HG03025 (cell line): ENCODE results near the gene TMEM232.

Source experiments
- ATAC-seq: cut with Tn5 transposase; IDR thresholded peaks from one replicate; pipeline ENCODE4 v1.9.1; 2021; ENCODE audit warnings: mild to moderate bottlenecking, moderate library complexity; ENCODE audit not compliant: unreplicated experiment, low FRiP score

TMEM232 gene

DNA sequence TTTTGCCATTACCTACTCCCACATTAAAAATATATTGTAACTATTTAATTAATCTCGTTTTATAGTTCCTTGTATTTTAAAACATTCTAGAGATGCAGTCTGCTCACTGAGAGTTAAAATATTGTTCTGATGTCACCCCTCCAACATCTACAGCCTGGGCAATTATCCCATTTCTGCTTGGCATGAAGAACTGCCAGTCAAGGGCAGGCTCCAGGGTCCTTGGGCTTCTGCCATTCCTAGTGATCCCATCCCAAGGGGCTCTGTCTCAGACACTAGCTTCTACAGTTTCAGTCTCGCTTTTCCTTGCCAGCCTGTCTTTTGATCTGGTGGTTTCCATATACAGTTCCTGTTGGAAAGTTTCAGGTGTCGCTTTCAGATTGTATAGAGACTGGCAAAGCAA is 287.2 kb downstream of the TMEM232 start:
- ATAC-seq: no peak

DNA sequence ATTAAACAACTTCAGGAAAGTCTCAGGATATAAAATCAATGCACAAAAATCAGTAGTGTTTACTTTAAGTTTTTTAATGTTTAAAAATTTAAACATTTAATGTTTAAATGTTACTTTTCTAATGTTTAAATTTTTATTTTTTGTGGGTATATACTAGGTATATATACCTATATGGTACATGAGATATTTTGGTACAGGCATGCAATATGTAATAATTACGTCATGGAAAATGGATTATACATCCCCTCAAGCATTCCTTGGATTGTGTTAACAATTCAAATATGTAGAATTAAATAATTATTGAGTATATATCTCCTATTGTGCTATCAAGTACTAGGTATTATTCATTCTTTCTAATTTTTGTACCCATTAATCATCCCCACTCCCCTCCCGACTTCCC is 291.3 kb downstream of the TMEM232 start:
- no peak for ATAC-seq

DNA sequence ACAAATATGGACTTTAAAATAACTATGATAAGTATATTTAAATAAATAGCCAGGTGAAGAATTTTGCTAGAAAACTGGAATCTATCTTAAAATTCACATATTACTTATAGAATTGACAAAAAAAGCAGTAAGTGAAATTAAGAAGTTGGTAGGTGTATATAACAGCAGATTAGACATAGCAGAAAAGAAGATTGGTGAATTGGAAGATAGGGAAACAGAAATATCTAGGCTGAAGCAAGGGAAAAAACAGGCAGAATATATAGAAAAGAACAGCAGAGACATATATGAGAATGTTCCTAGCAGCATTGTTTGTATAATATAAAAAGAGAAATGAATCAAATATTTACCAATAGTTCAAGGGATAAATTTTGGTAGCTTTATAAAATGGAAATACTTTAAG is 294.9 kb downstream of the TMEM232 start:
- no peak for ATAC-seq

DNA sequence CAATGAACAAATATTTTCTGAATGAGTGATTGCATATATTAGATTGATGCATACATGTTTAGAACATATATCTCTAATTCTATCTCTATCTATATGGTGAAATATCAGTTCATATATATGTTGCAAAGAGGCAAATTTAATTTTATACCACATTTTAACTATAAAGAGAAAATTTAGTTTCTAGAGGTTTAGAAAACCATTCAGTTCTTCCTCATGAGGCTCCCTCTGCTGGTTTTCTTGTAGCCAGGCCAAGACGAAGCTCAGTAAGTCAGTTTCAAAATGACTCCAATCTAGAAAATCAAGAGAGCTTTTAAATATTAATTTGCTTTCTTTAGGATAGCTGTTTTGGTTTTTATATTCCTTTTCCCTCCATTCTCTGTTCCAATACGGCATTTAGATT is 312.1 kb downstream of the TMEM232 start:
- ATAC-seq: no peak

DNA sequence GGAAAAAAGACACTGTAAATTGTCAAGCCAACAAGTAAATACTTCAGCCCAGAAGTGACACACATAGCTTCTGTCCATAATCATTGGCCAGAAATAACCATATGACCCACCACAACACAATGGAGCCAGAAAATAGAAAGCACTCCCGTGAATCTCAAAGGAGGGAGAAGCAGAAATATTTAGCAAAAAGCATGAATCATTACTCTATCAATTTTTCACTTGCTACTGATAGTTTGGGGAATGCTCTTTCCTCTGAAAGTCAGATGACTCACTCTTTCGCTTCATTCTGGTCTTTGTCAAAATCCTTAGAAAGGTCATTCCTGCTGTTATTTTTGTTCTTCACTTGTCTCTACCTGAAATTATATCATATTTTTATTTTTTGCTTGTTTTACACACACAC is 312.6 kb downstream of the TMEM232 start:
- no peak for ATAC-seq

DNA sequence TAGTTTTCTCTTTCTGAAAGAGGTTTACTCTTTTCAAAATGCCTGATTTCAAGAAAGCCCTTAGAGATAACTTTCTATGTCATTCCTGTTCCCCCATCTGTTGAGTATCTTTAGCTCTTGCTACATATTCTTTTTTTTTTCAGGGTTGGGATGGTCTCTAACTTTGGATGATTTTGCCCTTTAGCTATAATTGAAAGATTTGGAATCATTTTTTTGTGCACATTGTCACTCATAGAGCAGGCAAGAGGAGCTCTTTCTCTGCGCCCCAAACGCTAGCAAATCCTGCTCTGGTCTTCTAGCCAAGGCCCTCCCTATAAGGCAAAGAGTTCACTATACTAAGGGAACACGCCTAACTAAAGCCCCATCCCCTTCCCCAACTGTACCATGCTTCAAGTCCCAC is 316.9 kb downstream of the TMEM232 start:
- ATAC-seq: no peak

DNA sequence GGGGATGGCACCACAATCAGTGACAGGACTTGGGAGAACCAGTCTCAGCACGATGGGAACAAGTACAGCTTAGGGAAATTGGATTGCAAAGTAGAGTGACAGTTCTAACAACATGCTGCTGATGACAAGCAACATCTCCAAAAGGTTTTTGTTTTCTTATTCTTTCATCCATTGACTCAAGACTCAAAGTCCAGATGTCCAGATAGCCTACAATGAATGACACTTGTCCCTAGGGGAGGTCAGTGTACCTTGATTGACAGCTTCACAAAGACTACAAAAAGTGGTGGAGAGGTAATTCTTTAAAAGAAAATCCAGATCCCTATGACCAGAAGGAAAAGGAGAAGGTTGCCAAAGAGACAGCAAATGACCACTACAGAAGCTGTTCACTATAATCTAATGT is 323.9 kb downstream of the TMEM232 start:
- ATAC-seq: no peak

DNA sequence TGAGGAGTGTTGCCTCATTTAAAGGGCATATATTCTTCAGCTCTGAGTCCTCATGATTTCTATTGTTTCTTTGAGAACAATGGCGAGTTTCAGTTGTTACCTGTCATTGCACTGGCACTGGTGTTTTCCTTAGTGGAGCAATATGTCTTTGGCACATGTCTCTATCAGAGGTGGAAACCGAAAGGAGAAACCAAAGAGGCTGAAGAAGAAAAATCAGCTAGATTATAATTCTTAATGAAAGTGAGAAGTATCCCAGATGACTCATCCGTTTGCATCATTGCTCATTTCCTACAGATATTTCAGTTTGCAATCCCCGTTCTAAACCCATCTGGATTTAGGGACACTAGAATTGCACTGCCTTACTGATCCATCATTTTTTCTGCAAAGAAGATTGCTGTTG is 324.6 kb downstream of the TMEM232 start:
- ATAC-seq: no peak

DNA sequence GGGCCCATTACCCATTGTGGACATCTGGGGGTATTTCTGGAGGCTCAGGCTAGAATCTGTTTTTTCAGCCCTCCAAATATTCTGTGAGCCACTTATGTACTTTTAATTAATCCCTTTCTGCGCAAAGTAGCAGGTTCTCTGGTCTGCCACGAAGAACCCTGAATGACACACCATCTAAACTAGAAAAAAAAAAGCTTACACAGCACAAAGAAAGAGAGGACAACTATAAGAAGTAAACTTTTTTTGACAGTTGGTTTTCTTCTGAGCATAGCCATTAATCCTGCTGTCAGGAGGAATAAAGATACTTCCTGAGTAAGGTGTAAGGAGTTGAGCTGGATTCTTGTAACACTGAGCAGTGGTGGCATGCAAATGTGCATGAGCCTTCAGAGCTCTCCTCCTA is 327.5 kb downstream of the TMEM232 start:
- ATAC-seq: no peak

DNA sequence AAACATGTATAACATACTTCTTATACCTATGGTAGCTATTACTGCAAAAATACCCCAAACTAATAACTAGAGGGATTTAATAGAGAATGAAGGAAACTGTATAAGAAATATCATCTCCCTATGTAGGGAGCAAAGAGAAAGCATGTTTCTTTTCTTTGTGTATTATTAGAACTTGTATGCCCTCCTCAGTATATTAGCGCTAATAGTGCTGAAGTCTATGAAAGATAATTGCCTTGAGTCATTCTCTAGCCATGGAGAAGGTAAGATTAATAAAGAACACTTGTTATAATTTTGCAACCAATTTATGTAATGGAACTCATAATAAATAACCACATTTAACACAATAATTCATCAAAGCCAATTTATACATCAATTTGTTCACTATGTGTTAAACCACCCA is 329.2 kb downstream of the TMEM232 start:
- no peak for ATAC-seq

DNA sequence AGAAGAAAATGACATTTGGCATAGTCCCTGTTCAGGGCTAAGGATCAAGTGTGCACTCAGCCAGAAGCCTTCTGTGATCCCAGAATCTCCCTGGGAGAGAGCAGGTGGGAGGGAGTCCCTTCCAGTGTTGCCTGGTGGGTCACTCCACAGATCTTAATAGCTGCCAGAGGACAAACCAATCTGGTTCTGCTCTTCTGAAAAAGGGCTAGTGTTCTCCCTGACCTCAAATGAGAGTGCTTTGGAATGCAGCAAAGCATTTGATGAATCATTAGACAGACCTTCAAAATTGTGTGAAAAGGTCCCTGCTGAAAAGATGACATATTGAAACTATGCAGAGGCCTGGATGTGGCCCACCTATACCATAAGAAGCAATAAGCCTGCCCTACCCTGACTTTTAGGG is 339.7 kb downstream of the TMEM232 start:
- ATAC-seq: no peak

DNA sequence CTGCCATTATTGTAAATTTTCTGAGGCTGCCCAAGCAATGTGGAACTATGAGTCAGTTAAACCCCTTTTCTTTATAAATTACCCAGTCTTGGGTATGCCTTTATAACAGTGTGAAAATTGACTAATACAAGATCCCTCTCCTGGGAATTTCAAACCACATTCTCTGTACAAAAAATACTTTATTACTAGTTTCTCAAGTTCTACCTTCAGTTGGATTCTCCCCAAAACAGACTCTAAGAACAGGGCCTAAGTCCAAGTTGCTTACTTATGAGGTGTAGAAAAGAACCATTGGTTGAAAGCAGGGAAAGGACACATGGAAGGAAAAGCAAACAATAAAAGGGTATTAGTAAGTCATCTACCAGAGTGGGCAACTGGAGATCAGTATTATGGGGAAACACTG is 343.2 kb downstream of the TMEM232 start:
- ATAC-seq: no peak

DNA sequence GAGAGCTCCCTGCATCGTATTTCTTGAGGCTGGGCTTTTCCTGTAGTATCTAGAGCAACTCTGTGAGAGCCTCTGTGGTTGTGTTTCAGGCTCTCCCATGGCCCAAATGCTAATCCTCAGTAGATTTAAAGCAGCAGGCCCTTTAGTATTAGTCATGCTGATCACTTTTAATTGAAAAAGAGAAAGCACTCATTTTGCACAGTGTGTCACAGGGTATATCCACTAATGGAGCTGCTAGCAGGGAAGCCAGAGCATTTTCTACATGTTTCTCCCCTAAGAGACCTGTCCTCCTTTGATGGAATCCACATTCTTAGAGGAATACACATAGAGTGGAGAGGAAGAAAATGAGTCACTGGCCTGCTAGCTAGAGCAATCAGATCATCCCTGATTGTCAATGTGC is 348.5 kb downstream of the TMEM232 start:
- no peak for ATAC-seq

DNA sequence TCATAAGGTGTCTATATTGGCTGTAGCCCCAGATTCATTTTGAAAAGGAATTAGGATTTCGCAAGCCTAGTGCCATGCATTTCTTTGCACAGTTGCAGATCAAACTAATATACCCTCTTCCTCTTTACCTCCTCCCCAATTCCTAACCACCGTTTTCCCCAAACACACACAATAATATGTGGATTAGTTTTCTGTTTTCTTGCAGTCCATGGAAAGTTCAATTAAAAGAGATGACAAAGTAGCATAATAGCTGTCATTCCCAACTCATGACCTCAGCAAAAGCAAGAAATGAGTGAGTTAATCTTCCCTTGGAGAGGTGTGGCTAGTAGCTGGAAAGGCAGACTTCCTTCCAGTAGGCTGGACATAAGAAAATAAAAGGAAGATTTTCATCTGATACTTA is 349.1 kb downstream of the TMEM232 start:
- ATAC-seq: no peak

DNA sequence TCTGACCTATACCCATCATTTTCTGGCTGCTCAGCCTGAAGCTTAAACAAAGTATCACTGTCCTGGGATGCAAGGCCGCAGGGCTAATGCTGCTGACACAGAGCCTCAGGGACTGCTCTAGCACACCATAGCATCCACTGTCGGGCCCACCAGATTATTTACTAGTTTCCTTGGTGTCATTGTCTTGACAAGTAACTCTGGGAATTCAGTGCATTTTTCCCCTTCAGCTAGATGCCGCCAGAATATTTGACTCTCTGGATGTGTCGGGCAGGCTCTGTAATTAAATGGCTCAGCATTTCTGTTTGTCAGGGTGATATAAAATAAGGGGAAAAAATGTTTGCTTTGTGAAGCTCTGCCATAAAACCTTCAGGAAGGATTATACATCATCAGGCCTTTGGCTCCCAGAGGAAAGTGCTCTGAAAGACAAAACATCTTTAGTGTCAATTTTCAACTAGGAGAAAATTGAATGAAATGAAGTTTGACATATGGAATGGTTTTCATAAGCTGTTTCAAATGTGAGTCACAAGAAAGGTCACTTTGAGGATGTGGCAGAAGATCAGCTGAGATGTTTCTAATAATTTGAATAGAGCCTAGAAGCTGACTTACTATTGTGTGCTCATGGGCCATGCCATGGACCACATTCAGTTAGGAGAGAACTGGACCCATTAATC is 350.1 kb downstream of the TMEM232 start:
- no peak for ATAC-seq

DNA sequence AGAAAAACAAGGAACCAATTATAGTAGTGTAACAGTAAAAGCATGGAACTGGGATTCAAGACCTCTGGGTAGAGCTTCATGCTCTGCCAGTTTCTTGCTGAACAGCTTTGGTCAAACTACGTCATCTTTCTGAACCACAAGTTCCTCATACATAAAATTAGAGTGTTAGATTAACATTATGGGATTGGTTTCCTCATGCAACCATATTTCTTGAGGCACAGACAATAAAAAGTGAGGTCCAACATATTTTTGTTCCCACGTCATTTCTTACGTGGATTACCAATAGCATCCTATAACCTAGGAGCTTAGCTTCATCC is 354.8 kb downstream of the TMEM232 start:
- ATAC-seq: peak; percentile 82

DNA sequence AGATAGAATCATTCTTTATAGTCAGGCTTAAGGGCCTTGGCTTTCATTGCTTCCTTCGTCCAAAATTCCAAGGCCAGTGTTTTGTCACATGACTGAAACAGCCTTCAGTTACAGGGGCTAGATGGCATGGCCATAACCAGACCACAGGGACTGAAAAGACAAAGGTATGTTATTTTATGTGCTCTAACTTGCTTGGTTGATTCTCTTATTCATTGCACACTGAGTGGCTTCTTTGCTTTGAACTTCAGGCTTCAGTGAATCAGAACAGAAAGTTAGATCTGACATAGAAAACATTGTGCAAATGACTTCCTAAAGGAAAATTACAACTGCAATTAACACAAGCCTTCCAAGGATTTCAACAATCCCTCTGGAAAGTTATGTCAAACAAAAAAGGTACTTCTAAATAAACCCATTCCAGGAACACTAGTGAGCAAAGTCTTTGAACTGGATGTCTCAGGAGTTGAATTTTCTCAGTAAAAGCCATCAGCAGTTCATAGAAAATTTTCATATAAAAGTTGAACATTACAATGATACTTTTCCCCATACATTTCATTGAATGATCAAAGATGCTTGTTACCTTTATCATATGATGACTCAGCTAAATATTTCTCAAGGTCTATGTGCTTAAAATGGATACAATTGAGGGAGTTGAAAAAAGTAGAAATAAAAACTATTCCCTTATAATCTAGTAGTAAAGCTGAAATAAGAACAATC is 355.3 kb downstream of the TMEM232 start:
- no peak for ATAC-seq
